Measurements from ENCODE around the gene KCNT2.
"Not testable (repeated sequence)": the region's sequence is repeated elsewhere in the genome, so short reads cannot be mapped to it uniquely, and the experiment has no call there.

The KCNT2 gene

DNA sequence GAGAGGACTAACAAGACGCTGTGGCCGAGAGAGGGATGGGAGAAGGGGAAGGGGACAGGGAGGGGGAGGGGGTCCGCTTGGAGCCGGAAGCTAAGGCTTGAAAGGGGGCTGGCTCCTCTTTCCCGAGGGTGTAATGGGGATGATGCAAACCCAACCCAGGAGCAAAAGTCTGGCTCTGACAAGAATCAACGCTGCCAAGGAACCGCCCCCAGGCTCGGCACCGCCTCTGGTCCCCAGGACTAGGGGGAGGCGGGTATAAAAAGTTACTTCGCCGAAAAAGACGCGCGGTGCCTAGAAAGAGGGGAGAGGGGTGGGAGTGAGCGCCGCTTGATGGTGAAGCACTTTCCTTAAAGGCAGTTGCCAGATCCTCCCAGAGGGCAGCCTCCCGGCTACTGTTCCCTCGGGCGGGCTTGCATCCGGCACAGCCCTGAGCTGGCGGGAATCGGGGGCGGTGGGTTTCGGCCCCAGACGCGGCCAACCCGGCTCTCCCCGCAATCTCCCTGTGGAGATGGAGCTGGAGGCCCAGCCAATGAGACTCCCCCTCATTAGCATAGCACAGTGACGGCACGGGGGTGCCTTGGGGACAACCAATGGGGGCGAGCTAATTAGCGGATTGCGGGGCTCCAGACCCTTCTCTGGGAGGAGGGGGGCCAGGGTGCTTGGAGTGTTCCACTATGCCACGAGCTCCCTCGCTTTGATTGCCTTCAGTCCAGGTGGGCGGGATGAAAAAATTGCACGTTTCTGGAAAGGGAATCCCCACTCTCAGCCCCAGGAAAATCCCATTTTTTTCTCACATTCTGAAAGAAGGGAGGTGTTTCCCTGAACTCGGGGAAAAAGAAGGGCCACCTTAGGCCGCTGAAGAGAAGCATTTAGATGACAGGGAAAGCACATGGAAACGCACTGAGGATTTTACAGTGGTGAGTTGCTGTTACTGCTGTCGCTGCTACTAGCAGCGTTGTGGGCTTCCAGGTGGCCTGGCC, at the start of gene KCNT2:
Gene KCNT2, minus strand, starts transcription at position 51 of the 980 bp plus-strand sequence. CDS start 131 bp downstream, outside the sequence.
- no peak for DNase-seq

DNA sequence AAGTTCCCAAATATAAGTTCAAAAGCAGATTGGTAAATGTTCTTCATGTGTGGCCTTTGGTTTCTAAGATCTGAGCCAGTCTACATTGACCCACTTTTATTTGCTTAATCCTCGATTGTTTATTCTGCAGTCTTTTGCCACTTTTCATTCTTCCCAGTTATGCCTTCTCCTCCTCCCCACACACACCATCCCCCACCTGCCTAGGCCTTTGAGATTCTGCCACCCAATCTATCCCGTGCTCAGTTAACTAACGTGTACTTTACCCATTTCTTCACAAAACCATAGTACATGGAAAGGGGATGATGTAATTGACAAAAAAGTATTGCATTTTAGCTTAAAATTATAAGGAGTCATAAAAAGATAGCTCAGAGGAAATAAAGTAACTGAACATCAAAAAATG, 47.3 kb upstream of the KCNT2 start:
- DNase-seq: no peak

GRCh38 chr1:196655071-196655470, 46.8 kb upstream of the KCNT2 start:
- no peak for DNase-seq

DNA sequence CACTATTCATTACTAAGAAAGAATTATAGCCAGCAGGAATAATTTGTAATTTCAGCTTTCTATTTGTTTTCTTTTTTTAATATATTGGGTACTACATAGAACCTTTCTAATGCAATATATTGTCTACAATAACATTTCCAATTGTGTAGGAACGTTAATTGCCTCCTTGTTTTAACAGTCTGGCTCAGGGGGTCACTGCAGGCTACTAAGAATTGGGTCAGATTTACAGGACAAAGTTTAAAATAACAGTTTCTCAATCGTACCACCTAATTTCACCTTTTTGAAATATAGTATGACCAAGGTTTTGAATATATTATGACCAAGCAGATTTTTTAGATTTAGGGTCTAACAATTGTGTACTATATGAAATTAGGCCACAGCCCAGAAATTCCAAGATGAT, 46.0 kb upstream of the KCNT2 start:
- no peak for DNase-seq

- DNase-seq: no peak
These were observed 43.5 kb upstream of the KCNT2 start, which contains the start of gene CFH for GRCh38 chr1:196651637-196652215. Gene CFH (plus strand): TSS chr1:196652043. CDS start chr1:196652118, 75 bp downstream.

DNA sequence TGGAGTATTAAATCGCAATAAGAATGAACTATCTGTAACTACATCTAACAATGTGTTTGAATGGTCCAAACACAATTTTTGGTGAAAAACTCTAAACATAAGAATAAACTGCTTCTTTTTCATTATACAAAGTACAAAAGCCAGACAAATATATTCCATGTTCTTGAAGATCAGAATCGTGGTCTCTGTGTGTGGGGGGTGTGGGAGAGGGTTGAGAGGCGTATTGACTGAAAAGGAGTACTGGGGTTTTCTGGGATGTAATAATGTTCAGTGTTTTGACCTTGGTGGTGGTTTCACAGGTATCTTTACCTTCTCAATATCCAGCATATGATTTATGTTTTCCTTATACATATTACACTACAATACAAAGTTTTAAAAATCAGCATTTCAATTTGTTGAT, 42.8 kb upstream of the KCNT2 start:
- DNase-seq: no peak

GRCh38 chr1:196650403-196650802, 42.2 kb upstream of the KCNT2 start:
- no peak for DNase-seq

- no peak for DNase-seq
These were observed 41.8 kb upstream of the KCNT2 start for GRCh38 chr1:196649990-196650389.

DNA sequence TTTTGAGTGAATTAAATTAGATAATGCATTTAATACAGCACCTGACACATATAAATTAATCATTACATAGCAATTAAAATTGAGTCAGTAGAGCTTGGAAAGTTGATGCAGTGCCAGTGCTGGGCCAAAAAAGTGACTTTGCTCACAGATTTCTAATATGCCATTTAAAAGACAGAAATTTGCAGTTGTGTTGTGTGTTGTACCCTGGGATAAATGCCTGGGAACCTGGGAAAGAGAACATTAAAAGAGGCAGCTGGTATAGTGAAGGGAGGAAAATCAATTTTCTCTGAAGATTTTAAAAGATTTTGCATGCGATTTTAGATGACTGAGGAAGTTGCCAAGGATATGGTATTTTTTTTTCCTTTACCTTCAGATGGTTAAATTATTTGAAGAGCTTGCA, 32.7 kb upstream of the KCNT2 start:
- DNase-seq: no peak

GRCh38 chr1:196639291-196639690, 31.1 kb upstream of the KCNT2 start:
- not testable (repeated sequence) for DNase-seq

DNA sequence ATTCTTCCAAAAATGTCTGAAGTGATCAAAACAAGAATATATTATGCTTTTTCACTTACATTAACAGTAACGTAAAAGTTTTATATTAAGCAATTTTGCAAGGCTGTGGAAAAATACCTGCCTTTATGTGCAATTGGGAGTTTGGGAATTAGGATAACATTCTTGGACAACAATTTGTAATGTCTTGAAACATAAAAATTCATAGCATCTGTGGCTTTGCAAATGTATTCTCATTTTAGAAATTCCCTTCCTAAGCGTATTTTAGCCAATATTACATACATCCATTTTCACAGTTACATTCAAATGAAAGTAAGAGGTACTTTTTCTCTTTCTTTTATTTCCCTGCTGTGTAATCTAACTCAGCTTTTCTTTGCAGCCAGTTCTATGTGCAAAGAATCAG, 30.2 kb upstream of the KCNT2 start:
- no peak for DNase-seq

DNA sequence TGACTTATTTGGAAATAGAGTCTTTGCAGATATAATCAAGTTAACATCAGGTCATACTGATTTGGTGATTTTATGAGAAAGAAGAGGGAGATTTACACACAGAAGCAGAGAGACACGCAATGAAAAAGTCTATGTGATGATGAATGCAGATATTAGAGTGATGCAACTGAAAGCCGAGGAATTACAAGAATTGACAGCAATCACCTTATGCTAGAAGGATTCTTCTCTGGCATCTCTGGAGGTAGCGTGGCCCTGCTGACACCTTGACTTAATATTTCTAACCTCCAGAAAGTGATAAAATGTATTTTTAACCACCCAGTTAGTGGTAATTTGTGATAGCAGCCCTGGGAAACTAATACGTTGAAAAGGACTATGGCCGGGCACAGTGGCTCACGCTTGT, 29.4 kb upstream of the KCNT2 start:
- DNase-seq: no peak

DNA sequence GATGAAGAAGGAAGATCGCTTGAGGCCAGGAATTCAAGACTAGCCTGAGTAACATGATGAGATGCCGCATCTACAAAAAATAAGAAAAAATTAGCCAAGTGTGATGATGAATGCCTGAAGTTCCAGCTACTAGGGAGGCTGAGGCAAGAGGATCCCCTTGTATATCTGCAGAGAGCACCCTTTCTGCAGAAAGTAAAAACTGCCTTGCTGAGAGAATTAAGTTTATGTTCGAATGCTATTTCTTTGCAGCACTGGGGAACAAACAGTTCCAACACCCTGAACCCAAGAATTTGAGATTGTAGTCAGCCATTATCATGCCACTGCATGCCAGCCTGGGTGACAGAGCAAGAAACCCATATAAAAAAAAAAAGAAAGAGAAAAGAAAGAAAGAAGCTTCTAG, 20.6 kb upstream of the KCNT2 start:
- no peak for DNase-seq

DNA sequence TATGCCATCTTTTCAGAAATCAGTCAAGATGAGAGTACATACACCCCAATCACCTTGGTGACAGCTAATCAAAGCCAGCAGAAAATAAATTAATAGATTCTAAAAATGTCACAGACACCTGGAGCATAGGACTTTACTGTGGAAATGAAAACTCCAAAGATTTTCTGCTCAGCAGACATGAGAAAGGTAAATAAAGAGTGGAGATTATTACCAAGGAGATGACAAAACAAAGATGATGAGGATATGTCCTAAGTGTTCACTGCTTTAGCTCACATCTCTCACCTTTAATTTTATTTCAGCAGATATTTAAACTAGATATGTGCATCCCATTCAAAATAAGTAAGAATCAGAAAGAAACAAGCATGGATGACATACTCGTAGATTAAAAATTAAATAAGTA, 14.8 kb upstream of the KCNT2 start:
- no peak for DNase-seq

DNA sequence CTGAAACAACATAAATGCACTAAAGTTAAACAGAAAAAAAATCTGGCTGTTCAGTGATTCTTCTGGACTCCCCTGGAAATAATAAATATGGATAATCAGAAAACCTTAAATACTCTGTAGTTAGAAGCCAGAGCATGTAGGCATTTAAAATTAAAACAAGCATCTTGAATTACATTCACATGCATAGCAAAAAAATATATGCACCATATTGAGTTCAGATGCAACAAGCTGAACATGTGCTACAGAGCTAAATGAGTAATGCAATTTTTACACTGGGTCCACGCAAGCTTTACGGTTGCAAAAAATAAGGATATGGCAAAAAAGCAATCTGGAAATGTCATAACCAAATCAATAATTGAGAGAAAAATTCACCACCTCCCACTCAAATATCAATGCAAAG, 11.5 kb upstream of the KCNT2 start:
- no peak for DNase-seq

- DNase-seq: no peak
These were observed 3.6 kb upstream of the KCNT2 start for GRCh38 chr1:196611873-196612272.

DNA sequence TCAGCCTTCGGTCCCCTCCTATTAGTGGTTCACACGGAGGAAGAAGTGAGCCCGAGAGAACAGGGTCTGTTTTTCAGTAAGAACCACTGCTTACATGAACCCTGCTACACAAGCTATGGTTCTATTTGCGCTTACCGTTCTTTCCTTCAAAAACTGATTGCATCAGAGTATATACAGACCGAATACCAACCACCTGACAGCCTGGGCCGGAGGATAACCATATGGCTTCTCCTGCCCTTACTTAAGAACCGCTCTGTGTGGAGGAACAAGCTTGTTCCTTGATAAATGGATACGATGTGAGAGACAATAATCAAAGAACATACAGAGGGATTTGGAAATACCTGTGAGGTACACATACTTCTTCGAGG, 1.1 kb upstream of the KCNT2 start:
- no peak for DNase-seq

- no peak for DNase-seq
These were observed 259 bp downstream of the KCNT2 start for GRCh38 chr1:196607981-196608380.

GRCh38 chr1:196603651-196604050, 4.6 kb downstream of the KCNT2 start:
- no peak for DNase-seq

- no peak for DNase-seq
These were observed 9.1 kb downstream of the KCNT2 start for GRCh38 chr1:196598942-196599748.

DNA sequence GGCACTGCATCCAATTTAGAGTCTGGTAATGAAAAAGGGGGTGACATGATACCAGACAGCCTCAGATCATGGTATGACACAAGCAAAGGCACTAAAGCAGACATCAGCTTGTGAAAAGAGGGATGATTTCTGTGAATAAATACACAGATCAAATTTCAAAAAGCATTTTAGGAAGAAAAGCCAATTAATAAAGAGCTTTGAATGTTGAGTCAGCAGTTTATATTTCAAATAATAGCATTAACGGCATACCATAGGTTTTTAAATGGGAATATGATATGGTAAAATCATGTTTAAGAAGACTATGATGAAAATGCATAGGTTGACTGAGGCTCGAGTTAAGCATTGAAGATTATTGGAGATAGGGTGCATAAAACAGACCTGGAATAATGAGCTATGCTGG, 13.5 kb downstream of the KCNT2 start:
- DNase-seq: no peak

GRCh38 chr1:196593955-196594354, 14.3 kb downstream of the KCNT2 start:
- DNase-seq: no peak

DNA sequence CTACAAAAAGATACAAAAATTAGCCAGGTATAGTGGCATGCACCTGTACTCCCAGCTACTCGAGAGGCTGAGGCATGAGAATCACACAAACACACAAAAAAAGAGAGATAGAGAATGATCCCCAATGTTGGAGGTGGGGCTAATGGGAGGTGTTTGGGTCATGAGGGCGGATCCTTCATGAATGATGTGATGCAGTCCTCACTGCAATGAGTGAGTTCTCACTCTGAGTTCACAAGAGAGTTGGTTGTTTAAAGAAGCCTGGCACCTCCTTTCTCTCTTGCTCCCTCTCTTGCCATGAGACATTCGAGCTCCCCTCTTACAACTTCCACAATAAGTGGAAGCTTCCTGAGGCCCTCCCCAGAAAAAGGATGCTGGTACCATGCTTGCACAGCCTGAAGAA, 17.3 kb downstream of the KCNT2 start:
- no peak for DNase-seq

All from cortex of kidney (tissue), 1 donor.